Aorta (tissue), 5 donors: ENCODE data around the gene XXYLT1. TPM values are rescaled to one million over a fixed set of nuclear protein-coding genes. Genes with fewer than 3 reads are reported as not detected.

ENCODE experiments used
- ATAC-seq: fragments of 200-7000 bp; cut with Tn5 transposase; one replicate; pipeline ENCODE4 v1.9.1; 2022; ENCODE audit warnings: moderate library complexity; ENCODE audit not compliant: low FRiP score
- DNase-seq, 2 donors: peaks; one replicate each; pipeline ENCODE4 v3.0.0-alpha.2; 2020
- H3K27ac ChIP-seq, 2 donors: one replicate each; pipeline ENCODE4 v1.5.1; 2013; ENCODE audit warnings: low read length in 2 of 2, mild to moderate bottlenecking in 2 of 2, moderate library complexity in 2 of 2, control low read depth in 1 of 2, inconsistent platforms in 1 of 2, low read depth in 1 of 2
- H3K27me3 ChIP-seq, 2 donors: one replicate each; pipeline ENCODE4 v1.6.1; 2013; ENCODE audit warnings: control low read depth in 1 of 2, low read length in 1 of 2, mild to moderate bottlenecking in 1 of 2, moderate library complexity in 1 of 2; ENCODE audit not compliant: insufficient read depth in 2 of 2, control insufficient read depth in 1 of 2
- H3K36me3 ChIP-seq, 2 donors: one replicate each; pipeline ENCODE4 v1.6.1; 2013; ENCODE audit warnings: control low read depth in 1 of 2, low read length in 1 of 2, mild to moderate bottlenecking in 1 of 2; ENCODE audit not compliant: insufficient read depth in 2 of 2, control insufficient read depth in 1 of 2
- H3K4me1 ChIP-seq, 2 donors: one replicate each; pipeline ENCODE4 v1.6.1; 2013; ENCODE audit warnings: low read length in 2 of 2, control low read depth in 1 of 2, mild to moderate bottlenecking in 1 of 2, moderate library complexity in 1 of 2; ENCODE audit not compliant: insufficient read depth in 2 of 2, control insufficient read depth in 1 of 2
- H3K4me3 ChIP-seq, 2 donors: one replicate each; pipeline ENCODE4 v1.5.1; 2013; ENCODE audit warnings: low read length in 2 of 2, control low read depth in 1 of 2, mild to moderate bottlenecking in 1 of 2
- H3K9me3 ChIP-seq: one replicate; pipeline ENCODE4 v1.6.1; 2013; ENCODE audit warnings: mild to moderate bottlenecking, low read length; ENCODE audit not compliant: control insufficient read depth
- WGBS, 2 donors: extraction: QIAGEN DNeasy Blood & Tissue Kit; methylation state at CpG; one replicate each; pipeline ENCODE4 v1.1.7; 2013; 5-methylcytosine and 5-hydroxymethylcytosine counted together
- intact Hi-C, 2 donors: fragments of 100-400 bp; cut with DNase I; formaldehyde crosslinking; loops; one replicate each; pipeline versions ENCODE4 v1.14.2 to v1.15.0; 2022
- polyA plus RNA-seq, 2 donors: library from polyadenylated mRNA; stranded (reverse); fragments of 200-250 nt; gene quantifications; one replicate each; pipeline ENCODE4 v1.2.3, GENCODE V29; 2013
- total RNA-seq, 2 donors: library from RNA; stranded (reverse); fragmentation: NEBNext Ultra II Directional; extraction: Animal tissue kit (Norgen Biotek cat#: 25700); gene quantifications; one replicate each; pipeline ENCODE4 v1.2.1, GENCODE V29; 2021
- donor health status: healthy with polysubstance abuse.
- donor health status: Bipolar disorder and iron deficiency.
- donor health status: DM: no; HTN: no; CAD: no.
- donor health status: DM: no; HTN: no; CAD: no.
- donor health status: DM: yes; HTN: yes; CAD: no.

Gene XXYLT1
- total and polyA plus RNA-seq, 4 donors = 2.3 to 15.0 (median 6.9) TPM

DNA sequence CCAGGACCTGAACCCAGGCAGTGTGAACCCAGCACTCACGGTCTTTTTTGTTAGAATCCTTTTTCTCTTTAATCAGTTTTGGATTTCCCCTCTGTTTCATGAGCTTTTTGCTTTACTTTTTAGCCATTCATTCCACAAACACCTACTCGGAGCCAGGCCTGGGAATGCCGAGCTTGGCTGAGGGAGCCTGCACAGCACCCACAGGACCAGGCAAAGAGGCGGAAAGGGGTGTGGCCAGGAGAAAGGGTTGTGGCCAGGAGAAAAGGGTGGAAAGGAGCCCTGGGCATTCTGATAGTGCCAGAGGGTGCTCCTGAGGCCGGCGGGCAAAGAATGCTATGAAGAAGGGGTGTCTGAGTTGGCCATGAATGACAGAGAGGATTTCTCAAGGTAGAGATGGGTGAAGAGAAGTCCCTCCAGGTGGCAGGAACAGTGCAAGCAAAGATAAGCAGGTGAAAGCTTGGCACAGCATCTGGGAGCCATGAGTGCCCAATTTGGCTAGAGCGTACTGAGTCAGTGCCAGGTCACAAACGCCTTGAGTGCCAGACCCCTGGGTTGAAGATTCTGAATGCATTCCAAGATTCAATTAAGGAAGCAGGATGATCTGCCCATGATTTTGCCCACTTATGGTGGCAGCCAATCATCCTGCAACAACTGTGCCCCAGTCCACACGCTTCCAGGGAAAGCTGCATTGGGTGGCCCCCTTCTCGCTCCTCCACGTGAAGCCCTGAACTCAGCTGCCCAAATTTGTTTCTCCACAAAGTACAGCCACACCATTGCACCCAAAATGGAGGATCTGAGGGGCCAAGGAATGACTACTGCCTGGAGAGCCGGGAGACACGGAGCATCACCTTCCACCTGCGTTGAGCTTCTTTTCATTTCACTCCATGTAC lies 157.2 kb downstream of the XXYLT1 start:
- no peak for DNase-seq

GRCh38 chr3:195113048-195113447 lies 157.9 kb downstream of the XXYLT1 start:
- H3K9me3 ChIP-seq = no peaks in the 10 kb centered on the region
- WGBS, 2 donors = 88 to 90% methylated on average over 14 of the region's 14 CpGs
- intact Hi-C loops = no loop called here
- no peak overlapping the region for H3K27ac ChIP-seq
- DNase-seq (no peak), ATAC-seq (no peak)
- H3K4me1 ChIP-seq = no peaks in the 10 kb centered on the region
- no peaks in the 10 kb centered on the region for H3K36me3 ChIP-seq
- H3K27me3 ChIP-seq = no peaks in the 10 kb centered on the region
- no peak overlapping the region for H3K4me3 ChIP-seq

More for the DNA sequence above, 157.2 kb downstream of the XXYLT1 start:
- ATAC-seq = no peak
- 77 to 78% methylated on average over 14 of the region's 14 CpGs for WGBS, 2 donors
- intact Hi-C loops = no loop called here
- Histone ChIP-seq H3K4me3 (no peak overlapping the region), H3K27ac (no peak overlapping the region), H3K4me1 (no peaks in the 10 kb centered on the region), H3K27me3 (no peaks in the 10 kb centered on the region), H3K36me3 (no peaks in the 10 kb centered on the region), H3K9me3 (no peaks in the 10 kb centered on the region)

DNA sequence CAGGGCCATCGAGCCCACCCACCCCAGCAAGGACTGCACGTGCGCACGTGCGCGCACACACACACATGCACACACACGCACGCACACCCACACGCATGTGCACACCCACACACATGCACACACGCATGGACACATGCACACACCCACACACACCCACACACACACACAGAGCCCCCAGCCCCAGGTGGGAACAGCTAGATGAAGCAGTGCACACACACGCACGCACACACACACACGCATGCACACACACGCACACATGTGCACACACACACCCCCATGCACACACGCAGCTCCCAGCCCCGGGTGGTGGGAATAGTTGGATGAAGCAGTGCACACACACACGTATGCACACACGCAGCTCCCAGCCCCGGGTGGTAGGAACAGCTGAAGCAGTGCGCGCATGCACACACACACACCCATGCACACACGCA lies 158.6 kb downstream of the XXYLT1 start:
- Histone ChIP-seq H3K4me1 (no peaks in the 10 kb centered on the region), H3K36me3 (no peaks in the 10 kb centered on the region), H3K4me3 (no peak overlapping the region), H3K9me3 (no peaks in the 10 kb centered on the region), H3K27ac (no peak overlapping the region), H3K27me3 (no peaks in the 10 kb centered on the region)
- intact Hi-C loops = no loop called here
- 87 to 89% methylated on average over 22 of the region's 22 CpGs for WGBS, 2 donors
- DNase-seq (no peak), ATAC-seq (no peak)

DNA sequence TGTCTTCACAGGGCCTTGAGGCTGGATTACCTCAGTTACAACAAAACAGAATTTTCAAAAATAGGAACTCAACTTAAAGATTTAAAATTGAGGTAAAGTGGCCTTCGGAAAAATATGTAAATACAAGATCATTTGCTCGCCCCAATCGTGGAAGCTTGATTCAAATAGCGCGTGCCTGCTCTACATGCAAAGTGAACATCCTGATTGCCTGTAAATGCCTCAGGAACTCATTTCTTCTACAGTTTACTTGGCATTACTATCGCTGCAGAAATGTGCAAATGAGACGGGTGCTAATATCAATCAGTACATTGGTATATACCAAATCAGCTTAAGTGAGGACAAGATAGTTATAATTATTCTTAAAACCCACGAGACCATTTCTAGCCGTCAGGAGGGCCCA lies 159.2 kb downstream of the XXYLT1 start:
- Histone ChIP-seq H3K9me3 (no peaks in the 10 kb centered on the region), H3K36me3 (no peaks in the 10 kb centered on the region), H3K4me3 (no peak overlapping the region), H3K4me1 (no peaks in the 10 kb centered on the region), H3K27me3 (no peaks in the 10 kb centered on the region), H3K27ac (no peak overlapping the region)
- DNase-seq (no peak), ATAC-seq (no peak)
- WGBS, 2 donors = 94 to 97% methylated on average over 9 of the region's 9 CpGs
- intact Hi-C loops = no loop called here

DNA sequence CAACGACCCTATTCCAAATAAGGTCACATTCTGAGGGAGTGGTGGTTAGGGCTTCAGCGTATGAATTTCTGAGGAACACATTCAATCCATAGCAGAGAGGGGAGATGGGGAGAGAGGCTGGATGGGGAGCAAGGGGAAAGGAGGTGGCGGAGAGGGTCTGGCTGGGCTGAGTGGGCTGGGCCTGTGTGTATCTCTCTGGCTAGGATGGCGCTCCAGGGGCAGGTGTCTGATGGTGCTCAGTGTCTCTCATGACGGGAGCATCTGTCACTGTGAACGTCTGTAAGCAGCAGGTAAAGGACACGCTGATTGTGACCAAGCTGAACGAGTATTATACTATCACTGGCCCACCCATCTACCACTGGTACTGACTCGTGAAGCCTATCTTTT lies 159.6 kb downstream of the XXYLT1 start:
- DNase-seq (no peak), ATAC-seq (peak; percentile 3)
- Histone ChIP-seq H3K4me1 (no peaks in the 10 kb centered on the region), H3K9me3 (no peaks in the 10 kb centered on the region), H3K27ac (no peak overlapping the region), H3K36me3 (no peaks in the 10 kb centered on the region), H3K27me3 (no peaks in the 10 kb centered on the region), H3K4me3 (no peak overlapping the region)
- WGBS, 2 donors = 84 to 87% methylated on average over 9 of the region's 9 CpGs
- intact Hi-C loops = no loop called here

GRCh38 chr3:195110647-195111318 lies 160.2 kb downstream of the XXYLT1 start:
- Histone ChIP-seq H3K4me3 (no peak overlapping the region), H3K4me1 (no peaks in the 10 kb centered on the region), H3K9me3 (no peaks in the 10 kb centered on the region), H3K27ac (no peak overlapping the region), H3K36me3 (no peaks in the 10 kb centered on the region), H3K27me3 (no peaks in the 10 kb centered on the region)
- peak; percentile 49 for ATAC-seq
- peak; percentile 68 to 69 for DNase-seq
- intact Hi-C loops = no loop called here
- WGBS, 2 donors = 79 to 88% methylated on average over 14 of the region's 14 CpGs

- Histone ChIP-seq H3K27me3 (no peaks in the 10 kb centered on the region), H3K4me1 (no peaks in the 10 kb centered on the region), H3K9me3 (no peaks in the 10 kb centered on the region), H3K36me3 (no peaks in the 10 kb centered on the region), H3K4me3 (no peak overlapping the region), H3K27ac (no peak overlapping the region)
- intact Hi-C loops = loop anchor here in 1 of 2 donors (5.0 kb wide), 1 partner anchor 153 kb away; no protein-coding TSS in a partner anchor
- ATAC-seq (no peak), DNase-seq (no peak)
- WGBS, 2 donors = 86 to 89% methylated on average over 10 of the region's 10 CpGs
Measured at GRCh38 chr3:195109098-195109657, 161.8 kb downstream of the XXYLT1 start.

DNA sequence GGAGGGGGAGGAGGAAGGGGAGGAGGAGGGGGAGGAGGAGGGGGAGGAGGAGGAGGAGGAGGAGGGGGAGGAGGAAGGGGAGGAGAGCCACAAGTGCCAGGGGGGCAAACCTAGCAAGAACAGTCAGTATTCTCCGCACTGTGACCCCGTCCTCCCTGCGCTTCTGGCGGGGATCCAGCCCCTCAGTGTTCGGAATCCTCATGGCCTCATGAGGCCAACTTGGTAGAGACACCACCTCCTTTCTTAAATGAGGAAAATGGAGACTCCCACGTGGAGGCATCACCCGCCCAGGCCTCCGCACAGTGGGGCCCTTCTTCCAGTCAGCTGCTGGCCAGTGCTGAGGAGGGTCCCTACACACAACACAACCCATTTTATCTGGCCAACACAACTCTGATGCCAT lies 163.4 kb downstream of the XXYLT1 start:
- no peaks in the 10 kb centered on the region for H3K9me3 ChIP-seq
- WGBS, 2 donors = 83 to 93% methylated on average over 8 of the region's 8 CpGs
- intact Hi-C loops = loop anchor here (2.0 to 5.0 kb wide), 2 partner anchors 155 to 425 kb away; no protein-coding TSS in a partner anchor
- no peaks in the 10 kb centered on the region for H3K27me3 ChIP-seq
- no peaks in the 10 kb centered on the region for H3K36me3 ChIP-seq
- H3K4me3 ChIP-seq = no peak overlapping the region
- H3K4me1 ChIP-seq = no peaks in the 10 kb centered on the region
- no peak overlapping the region for H3K27ac ChIP-seq
- ATAC-seq (no peak), DNase-seq (peak in 1 of 2 donors; percentile 36)
